ENCODE results near the gene C1RL. TPM values are rescaled to one million over a fixed set of nuclear protein-coding genes. Genes with fewer than 3 reads are reported as not detected.

Gene C1RL
- total and polyA plus RNA-seq, 2 donors (not counting 1 experiment from before 2014, with no cell fraction given), result 13.5 to 24.9 TPM

GRCh38 chr12:7078163-7078562 lies 30.9 kb downstream of the C1RL start:
- H3K27me3 Mint-ChIP-seq, result peaks cover 18% of the 10 kb centered on the region
- H3K9ac ChIP-seq (ENCODE audit: low read length), result no peak overlapping the region
- ChIA-PET CTCF (no interaction called here), POLR2A (no interaction called here)
- no peaks in the 10 kb centered on the region for H3K36me3 ChIP-seq (replicated peaks in 1 of 2; ENCODE audit: control extremely low read depth in 1 of 2, control insufficient read depth in 1 of 2, extremely low read depth in 1 of 2, insufficient read depth in 2 of 2, low read length in 1 of 2)
- no peak overlapping the region for H3K27ac Mint-ChIP-seq
- no peaks in the 10 kb centered on the region for H3K4me1 ChIP-seq (ENCODE audit: control insufficient read depth in 2 of 2, insufficient read depth in 2 of 2, low read length in 2 of 2)
- no peaks in the 10 kb centered on the region for H3K79me2 ChIP-seq (ENCODE audit: control insufficient read depth, insufficient read depth, low read length)
- no peaks in the 10 kb centered on the region for H4K20me1 ChIP-seq (ENCODE audit: control insufficient read depth, insufficient read depth, low read length, poor library complexity, severe bottlenecking)
- TF ChIP-seq CTCF (IDR thresholded peaks at IDR 0.05), result no peak
- no peak for TF ChIP-seq EZH2 (IDR thresholded peaks at IDR 0.05; ENCODE audit: borderline replicate concordance, insufficient read depth, low read depth, low read length, poor library complexity, severe bottlenecking)
- WGBS (ENCODE audit: insufficient coverage), result 80% methylated on average over 2 of the region's 4 CpGs
- no peaks in the 10 kb centered on the region for H3K27me3 ChIP-seq (replicated peaks in 1 of 4; ENCODE audit: control extremely low read depth in 1 of 4, control insufficient read depth in 3 of 4, insufficient read depth in 4 of 4, low read length in 3 of 4)
- no peak for ATAC-seq (ENCODE audit: low read depth)
- no peak for DNase-seq
- no peak overlapping the region for H3K4me3 Mint-ChIP-seq
- intact Hi-C loops (cut with micrococcal nuclease), result no loop called here
- H3K27ac ChIP-seq (ENCODE audit: low read length in 2 of 2), result no peak overlapping the region
- H3K9me3 ChIP-seq (ENCODE audit: control extremely low read depth in 1 of 3, control insufficient read depth in 2 of 3, insufficient read depth in 1 of 3, low read length in 2 of 3), result no peaks in the 10 kb centered on the region
- H3K9me3 Mint-ChIP-seq (ENCODE audit: insufficient read depth), result peaks cover 1% of the 10 kb centered on the region
- no peak overlapping the region for H3K4me2 ChIP-seq (replicated peaks; ENCODE audit: low read depth, low read length, poor library complexity, severe bottlenecking)
- H3K4me1 Mint-ChIP-seq, result no peaks in the 10 kb centered on the region
- H2AFZ ChIP-seq (ENCODE audit: insufficient read depth, low read depth, low read length, poor library complexity, severe bottlenecking), result no peak overlapping the region
- H3K4me3 ChIP-seq (ENCODE audit: control extremely low read depth in 1 of 5, extremely low read depth in 1 of 5, insufficient read depth in 1 of 5, low read depth in 2 of 5, low read length in 4 of 5), result no peak overlapping the region

- no peak overlapping the region for H3K27ac Mint-ChIP-seq
- no peaks in the 10 kb centered on the region for H3K79me2 ChIP-seq (ENCODE audit: control insufficient read depth, insufficient read depth, low read length)
- no peak overlapping the region for H3K4me3 Mint-ChIP-seq
- CTCF ChIA-PET, result interaction anchor here (1.1 to 1.5 kb wide), 2 partner anchors 11 to 37 kb away, joined by 3 read pairs; no protein-coding TSS in a partner anchor
- DNase-seq (no peak), ATAC-seq (ENCODE audit: low read depth) (no peak)
- H4K20me1 ChIP-seq (ENCODE audit: control insufficient read depth, insufficient read depth, low read length, poor library complexity, severe bottlenecking), result no peaks in the 10 kb centered on the region
- no peak overlapping the region for H3K4me3 ChIP-seq (ENCODE audit: control extremely low read depth in 1 of 5, extremely low read depth in 1 of 5, insufficient read depth in 1 of 5, low read depth in 2 of 5, low read length in 4 of 5)
- no peaks in the 10 kb centered on the region for H3K4me1 ChIP-seq (ENCODE audit: control insufficient read depth in 2 of 2, insufficient read depth in 2 of 2, low read length in 2 of 2)
- peaks cover 30% of the 10 kb centered on the region for H3K27me3 Mint-ChIP-seq
- H3K9me3 ChIP-seq (ENCODE audit: control extremely low read depth in 1 of 3, control insufficient read depth in 2 of 3, insufficient read depth in 1 of 3, low read length in 2 of 3), result no peaks in the 10 kb centered on the region
- H3K27me3 ChIP-seq (replicated peaks in 1 of 4; ENCODE audit: control extremely low read depth in 1 of 4, control insufficient read depth in 3 of 4, insufficient read depth in 4 of 4, low read length in 3 of 4), result no peaks in the 10 kb centered on the region
- no peak overlapping the region for H3K9ac ChIP-seq (ENCODE audit: low read length)
- no peaks in the 10 kb centered on the region for H3K9me3 Mint-ChIP-seq (ENCODE audit: insufficient read depth)
- TF ChIP-seq CTCF (IDR thresholded peaks at IDR 0.05), result no peak
- TF ChIP-seq EZH2 (IDR thresholded peaks at IDR 0.05; ENCODE audit: borderline replicate concordance, insufficient read depth, low read depth, low read length, poor library complexity, severe bottlenecking), result no peak
- POLR2A ChIA-PET, result no interaction called here
- H3K4me2 ChIP-seq (replicated peaks; ENCODE audit: low read depth, low read length, poor library complexity, severe bottlenecking), result no peak overlapping the region
- no peaks in the 10 kb centered on the region for H3K36me3 ChIP-seq (replicated peaks in 1 of 2; ENCODE audit: control extremely low read depth in 1 of 2, control insufficient read depth in 1 of 2, extremely low read depth in 1 of 2, insufficient read depth in 2 of 2, low read length in 1 of 2)
- intact Hi-C loops (cut with micrococcal nuclease), result no loop called here
- 93% methylated on average over 4 of the region's 4 CpGs for WGBS (ENCODE audit: insufficient coverage)
- no peaks in the 10 kb centered on the region for H3K4me1 Mint-ChIP-seq
- no peak overlapping the region for H3K27ac ChIP-seq (ENCODE audit: low read length in 2 of 2)
- no peak overlapping the region for H2AFZ ChIP-seq (ENCODE audit: insufficient read depth, low read depth, low read length, poor library complexity, severe bottlenecking)
Observed at GRCh38 chr12:7076493-7076892, 32.5 kb downstream of the C1RL start.

Measured in B cell (primary cell).